ENCODE data around the gene PIP5K1B.

DNA sequence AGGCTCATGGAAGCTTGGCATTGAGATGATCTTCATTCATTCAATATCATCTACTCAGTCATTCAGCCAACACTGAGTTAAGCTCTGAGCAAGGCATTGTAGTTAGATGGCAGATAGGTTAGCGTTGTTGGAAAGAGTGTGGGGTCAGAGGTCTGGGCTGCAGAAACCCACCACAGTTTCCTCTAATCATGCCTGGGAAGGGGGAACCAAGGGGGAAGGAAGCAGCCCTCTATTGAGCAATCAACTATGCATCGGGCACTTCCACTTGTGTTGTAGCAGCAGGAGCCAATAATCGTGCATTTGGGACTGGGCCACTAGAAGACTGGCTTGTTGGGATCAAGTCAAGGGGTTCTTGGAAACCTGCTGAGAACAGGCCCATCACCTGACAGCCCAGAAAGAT, 139.1 kb downstream of the PIP5K1B start:
- TF ChIP-seq, protein P1, sequence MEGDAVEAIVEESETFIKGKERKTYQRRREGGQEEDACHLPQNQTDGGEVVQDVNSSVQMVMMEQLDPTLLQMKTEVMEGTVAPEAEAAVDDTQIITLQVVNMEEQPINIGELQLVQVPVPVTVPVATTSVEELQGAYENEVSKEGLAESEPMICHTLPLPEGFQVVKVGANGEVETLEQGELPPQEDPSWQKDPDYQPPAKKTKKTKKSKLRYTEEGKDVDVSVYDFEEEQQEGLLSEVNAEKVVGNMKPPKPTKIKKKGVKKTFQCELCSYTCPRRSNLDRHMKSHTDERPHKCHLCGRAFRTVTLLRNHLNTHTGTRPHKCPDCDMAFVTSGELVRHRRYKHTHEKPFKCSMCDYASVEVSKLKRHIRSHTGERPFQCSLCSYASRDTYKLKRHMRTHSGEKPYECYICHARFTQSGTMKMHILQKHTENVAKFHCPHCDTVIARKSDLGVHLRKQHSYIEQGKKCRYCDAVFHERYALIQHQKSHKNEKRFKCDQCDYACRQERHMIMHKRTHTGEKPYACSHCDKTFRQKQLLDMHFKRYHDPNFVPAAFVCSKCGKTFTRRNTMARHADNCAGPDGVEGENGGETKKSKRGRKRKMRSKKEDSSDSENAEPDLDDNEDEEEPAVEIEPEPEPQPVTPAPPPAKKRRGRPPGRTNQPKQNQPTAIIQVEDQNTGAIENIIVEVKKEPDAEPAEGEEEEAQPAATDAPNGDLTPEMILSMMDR (conservative IDR thresholded peaks at IDR 0.05; ENCODE audit: low read length) = no peak
- TF ChIP-seq EZH2phosphoT487 (IDR thresholded peaks at IDR 0.05; ENCODE audit: borderline replicate concordance) = no peak

Data from Loucy (cell line).